ENCODE measurements around the gene CR2. TPM values are rescaled to one million over a fixed set of nuclear protein-coding genes. Genes with fewer than 3 reads are reported as not detected.

The CR2 gene
- total RNA-seq, 4 donors from 2014 or later, result 0.53 to 12.4 (median 1.1) TPM

DNA sequence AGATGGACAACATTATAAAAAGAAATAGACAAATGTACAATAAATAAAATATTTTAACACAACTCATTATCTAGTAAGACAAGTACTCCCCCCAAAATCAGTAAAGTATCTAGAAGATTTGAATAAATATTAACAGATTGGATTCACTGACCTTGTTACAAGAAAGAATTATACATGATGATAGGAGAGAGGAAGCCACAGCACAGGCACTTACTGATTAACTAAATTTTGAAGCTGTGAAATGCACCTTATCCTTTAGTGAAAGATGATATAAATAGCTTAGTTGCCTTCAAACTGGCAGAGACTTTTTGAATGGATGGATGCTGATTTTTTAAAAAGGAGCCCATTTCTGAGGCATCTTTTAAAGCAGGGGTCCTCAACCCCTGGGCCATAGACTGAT lies 50.3 kb downstream of the CR2 start:
- Histone ChIP-seq H3K9me3 (no peaks in the 10 kb centered on the region), H3K4me1 (no peaks in the 10 kb centered on the region), H3K36me3 (no peaks in the 10 kb centered on the region), H3K27ac (no peak overlapping the region), H3K27me3 (no peaks in the 10 kb centered on the region), H3K4me3 (no peak overlapping the region)
- TF ChIP-seq POLR2A (IDR thresholded peaks at IDR 0.05), result no peak
- TF ChIP-seq, protein P1, sequence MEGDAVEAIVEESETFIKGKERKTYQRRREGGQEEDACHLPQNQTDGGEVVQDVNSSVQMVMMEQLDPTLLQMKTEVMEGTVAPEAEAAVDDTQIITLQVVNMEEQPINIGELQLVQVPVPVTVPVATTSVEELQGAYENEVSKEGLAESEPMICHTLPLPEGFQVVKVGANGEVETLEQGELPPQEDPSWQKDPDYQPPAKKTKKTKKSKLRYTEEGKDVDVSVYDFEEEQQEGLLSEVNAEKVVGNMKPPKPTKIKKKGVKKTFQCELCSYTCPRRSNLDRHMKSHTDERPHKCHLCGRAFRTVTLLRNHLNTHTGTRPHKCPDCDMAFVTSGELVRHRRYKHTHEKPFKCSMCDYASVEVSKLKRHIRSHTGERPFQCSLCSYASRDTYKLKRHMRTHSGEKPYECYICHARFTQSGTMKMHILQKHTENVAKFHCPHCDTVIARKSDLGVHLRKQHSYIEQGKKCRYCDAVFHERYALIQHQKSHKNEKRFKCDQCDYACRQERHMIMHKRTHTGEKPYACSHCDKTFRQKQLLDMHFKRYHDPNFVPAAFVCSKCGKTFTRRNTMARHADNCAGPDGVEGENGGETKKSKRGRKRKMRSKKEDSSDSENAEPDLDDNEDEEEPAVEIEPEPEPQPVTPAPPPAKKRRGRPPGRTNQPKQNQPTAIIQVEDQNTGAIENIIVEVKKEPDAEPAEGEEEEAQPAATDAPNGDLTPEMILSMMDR (IDR thresholded peaks at IDR 0.05), result no peak
- DNase-seq, result no peak

DNA sequence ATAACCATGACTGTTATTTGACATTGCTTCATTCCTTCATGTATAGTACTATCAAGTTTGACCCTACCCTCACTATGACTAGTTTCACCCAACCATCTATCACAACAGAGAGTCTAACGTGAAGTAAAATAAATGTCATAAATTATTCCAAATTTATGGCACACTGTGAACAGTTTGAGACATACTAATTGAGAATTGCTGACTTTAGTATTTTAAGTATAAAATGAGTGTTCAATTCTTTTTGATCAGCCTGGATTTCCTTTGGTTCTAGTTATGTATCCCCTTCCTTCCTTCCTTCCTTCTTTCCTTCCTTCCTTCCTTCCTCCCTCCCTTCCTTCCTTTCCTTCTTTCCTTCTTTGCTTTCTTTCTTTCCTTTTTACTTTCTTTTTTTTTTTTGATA lies 56.3 kb downstream of the CR2 start:
- Histone ChIP-seq H3K9me3 (no peaks in the 10 kb centered on the region), H3K36me3 (no peaks in the 10 kb centered on the region), H3K27me3 (no peaks in the 10 kb centered on the region), H3K4me3 (no peak overlapping the region), H3K4me1 (no peaks in the 10 kb centered on the region), H3K27ac (no peak overlapping the region)
- no peak for DNase-seq
- TF ChIP-seq, protein P1 (IDR thresholded peaks at IDR 0.05), result no peak
- no peak for TF ChIP-seq POLR2A (IDR thresholded peaks at IDR 0.05)

DNA sequence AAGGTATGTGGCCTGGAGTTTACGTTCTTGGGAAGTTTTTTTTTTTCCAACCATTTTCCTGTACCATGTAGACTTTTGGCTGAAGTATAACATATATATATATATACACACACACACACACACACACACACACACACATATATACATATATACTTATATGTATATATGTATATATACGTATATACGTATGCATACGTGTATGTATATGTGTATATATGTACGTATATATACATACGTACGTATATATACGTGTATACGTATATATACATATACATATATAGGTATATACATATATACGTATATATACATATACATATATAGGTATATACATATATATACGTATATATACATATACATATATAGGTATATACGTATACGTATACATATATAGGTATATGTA lies 60.8 kb downstream of the CR2 start:
- Histone ChIP-seq H3K27me3 (no peaks in the 10 kb centered on the region), H3K9me3 (no peaks in the 10 kb centered on the region), H3K4me3 (no peak overlapping the region), H3K4me1 (no peaks in the 10 kb centered on the region), H3K36me3 (no peaks in the 10 kb centered on the region), H3K27ac (no peak overlapping the region)
- DNase-seq, result no peak
- no peak for TF ChIP-seq POLR2A (IDR thresholded peaks at IDR 0.05)
- TF ChIP-seq, protein P1 (IDR thresholded peaks at IDR 0.05), result no peak

DNA sequence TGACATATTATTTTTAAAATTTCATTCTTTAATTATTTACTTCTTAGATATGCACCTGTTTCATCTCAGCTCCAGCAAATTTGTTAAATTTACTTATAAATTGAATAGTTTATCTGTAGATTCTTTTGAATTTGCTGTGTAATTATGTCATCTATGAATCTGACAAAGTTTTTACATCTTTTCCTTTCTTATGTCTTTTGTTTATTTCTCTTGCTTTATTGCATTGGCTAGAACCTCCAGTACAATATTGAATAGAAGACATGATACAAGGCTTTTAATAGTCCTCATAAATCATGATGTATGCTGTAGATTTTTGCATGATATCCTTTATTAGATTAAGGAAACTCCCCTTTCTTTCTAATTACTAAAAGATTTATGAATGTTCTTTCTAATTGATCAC lies 62.6 kb downstream of the CR2 start:
- H3K4me3 ChIP-seq, result no peak overlapping the region
- H3K27me3 ChIP-seq, result no peaks in the 10 kb centered on the region
- no peaks in the 10 kb centered on the region for H3K9me3 ChIP-seq
- TF ChIP-seq, protein P1 (IDR thresholded peaks at IDR 0.05), result no peak
- no peak for TF ChIP-seq POLR2A (IDR thresholded peaks at IDR 0.05)
- no peak for DNase-seq
- no peaks in the 10 kb centered on the region for H3K4me1 ChIP-seq
- H3K36me3 ChIP-seq, result no peaks in the 10 kb centered on the region
- H3K27ac ChIP-seq, result no peak overlapping the region

DNA sequence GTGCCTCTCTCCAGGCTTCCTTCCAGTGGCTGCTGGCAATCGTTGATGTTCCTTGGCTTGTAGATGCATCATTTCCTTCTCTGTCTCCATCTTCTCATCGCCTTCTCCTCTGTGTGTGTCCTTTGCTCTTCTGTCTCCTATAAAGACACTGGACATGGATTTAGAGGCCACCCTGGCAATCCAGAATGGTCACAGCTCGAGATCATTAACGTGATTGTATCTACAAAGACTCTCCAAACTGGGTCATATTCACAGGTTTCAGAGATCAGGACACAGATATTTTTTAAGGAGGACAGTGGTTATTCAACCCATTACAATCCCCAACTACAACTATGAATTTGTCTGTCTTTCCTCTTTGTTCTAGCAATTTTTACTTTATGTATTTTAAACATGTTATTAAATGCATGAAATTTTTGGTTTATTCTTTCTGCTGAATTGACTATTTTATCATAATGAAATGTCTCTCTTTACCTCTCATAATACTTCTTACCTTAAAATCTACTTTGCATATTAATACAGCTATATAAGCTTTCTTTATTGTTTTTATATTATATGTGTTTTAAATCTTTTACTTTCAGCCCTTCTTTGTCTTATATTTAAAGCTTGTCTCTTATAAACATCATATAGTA lies 64.6 kb downstream of the CR2 start:
- Histone ChIP-seq H3K4me3 (no peak overlapping the region), H3K9me3 (no peaks in the 10 kb centered on the region), H3K4me1 (no peaks in the 10 kb centered on the region), H3K36me3 (no peaks in the 10 kb centered on the region), H3K27ac (no peak overlapping the region), H3K27me3 (no peaks in the 10 kb centered on the region)
- TF ChIP-seq POLR2A (IDR thresholded peaks at IDR 0.05), result no peak
- TF ChIP-seq, protein P1 (IDR thresholded peaks at IDR 0.05), result no peak
- no peak for DNase-seq
